HG03342 (cell line): ENCODE data around the gene CLDN15.
"Not testable (repeated sequence)": the region's sequence is repeated elsewhere in the genome, so short reads cannot be mapped to it uniquely, and the experiment has no call there.

Source experiments
- ATAC-seq: cut with Tn5 transposase; IDR thresholded peaks from one replicate; pipeline ENCODE4 v1.9.1; 2021; ENCODE audit warnings: mild to moderate bottlenecking, moderate library complexity; ENCODE audit not compliant: unreplicated experiment

The CLDN15 gene

GRCh38 chr7:101200862-101201599, 36.6 kb downstream of the CLDN15 start, which contains the start of gene MOGAT3:
MOGAT3 (minus strand) TSS chr7:101201036; CDS start chr7:101200854, 182 bp downstream.
- ATAC-seq: no peak

DNA sequence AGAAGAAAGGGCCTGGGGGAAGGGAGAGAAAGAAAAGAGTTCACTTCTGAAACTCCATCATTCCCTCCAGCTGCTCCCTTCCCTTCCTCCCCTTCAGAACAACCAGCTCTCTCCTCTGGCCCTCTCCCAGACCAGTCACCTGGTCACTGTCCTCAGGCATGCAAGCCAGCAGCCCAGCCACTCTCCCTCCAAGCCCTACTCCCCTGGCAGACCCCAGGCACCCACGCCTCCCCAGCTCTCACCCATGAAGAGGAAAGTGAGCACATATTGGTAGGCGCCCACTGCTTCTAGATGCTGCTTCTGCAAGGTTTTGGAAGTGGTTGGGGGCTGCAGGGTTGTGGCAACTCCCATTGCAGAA, 37.1 kb downstream of the CLDN15 start:
- no peak for ATAC-seq

- ATAC-seq: not testable (repeated sequence)
Measured at GRCh38 chr7:101199522-101199921, 38.1 kb downstream of the CLDN15 start.

- no peak for ATAC-seq
Measured at GRCh38 chr7:101198476-101198875, 39.1 kb downstream of the CLDN15 start.

DNA sequence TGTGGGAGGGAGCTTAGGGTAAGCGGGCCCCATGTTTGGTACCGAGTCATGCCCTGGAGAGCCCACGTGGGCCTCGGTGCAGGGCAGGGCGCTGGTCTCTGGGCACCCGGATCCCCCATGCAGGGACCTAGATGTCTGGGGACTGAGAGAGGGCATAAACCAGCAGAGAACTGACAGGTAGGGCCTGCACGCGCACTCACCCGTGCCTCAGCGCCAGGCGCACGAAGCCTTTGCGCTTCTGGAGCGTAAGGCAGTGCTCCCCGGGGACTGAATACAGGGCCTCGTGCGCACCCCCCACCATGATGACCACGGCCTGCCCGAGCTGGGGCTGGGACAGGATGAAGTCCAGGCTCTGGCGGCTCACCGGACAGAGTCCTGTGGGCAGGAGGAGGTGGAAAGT, 39.6 kb downstream of the CLDN15 start:
- ATAC-seq: no peak

- no peak for ATAC-seq
Measured at GRCh38 chr7:101195884-101196283, 41.7 kb downstream of the CLDN15 start.

DNA sequence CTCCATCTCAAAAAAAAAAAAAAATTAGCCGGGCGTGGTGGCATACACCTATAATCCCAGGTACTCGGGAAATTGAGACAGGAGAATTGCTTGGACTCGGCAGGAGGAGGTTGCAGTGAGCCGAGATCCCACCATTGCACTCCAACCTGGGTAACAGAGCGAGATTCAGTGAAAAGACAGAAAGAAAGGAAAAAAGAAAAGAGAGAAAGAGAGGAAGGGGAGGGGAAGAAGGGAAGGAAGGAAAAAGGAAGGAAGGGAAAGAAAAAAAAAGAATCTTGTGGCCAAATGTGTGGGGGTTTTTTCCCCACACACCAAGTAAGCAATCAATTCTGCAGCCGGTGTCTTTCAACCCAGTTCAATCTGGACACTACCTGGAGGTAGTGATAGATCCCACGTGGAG, 48.5 kb downstream of the CLDN15 start:
- no peak for ATAC-seq

GRCh38 chr7:101186844-101187428, 50.7 kb downstream of the CLDN15 start:
- ATAC-seq: no peak

DNA sequence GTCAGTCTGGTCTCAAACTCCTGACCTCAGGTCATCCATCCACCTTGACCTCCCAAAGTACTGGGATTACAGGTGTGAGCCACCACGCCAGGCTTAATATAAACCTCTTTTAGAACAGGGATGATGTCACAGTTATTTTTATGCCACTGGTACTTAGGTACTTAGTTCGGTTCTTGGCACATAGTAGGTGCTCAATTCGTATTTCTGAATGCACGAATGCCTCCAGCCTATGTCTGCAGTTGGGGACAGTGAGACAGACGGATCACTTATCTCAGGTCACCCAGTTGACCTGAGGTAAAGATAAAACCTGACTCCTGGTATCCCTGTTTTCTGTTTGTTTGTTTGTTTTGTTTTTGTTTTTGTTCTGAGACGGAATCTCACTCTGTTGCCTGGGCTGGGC, 51.4 kb downstream of the CLDN15 start:
- no peak for ATAC-seq

DNA sequence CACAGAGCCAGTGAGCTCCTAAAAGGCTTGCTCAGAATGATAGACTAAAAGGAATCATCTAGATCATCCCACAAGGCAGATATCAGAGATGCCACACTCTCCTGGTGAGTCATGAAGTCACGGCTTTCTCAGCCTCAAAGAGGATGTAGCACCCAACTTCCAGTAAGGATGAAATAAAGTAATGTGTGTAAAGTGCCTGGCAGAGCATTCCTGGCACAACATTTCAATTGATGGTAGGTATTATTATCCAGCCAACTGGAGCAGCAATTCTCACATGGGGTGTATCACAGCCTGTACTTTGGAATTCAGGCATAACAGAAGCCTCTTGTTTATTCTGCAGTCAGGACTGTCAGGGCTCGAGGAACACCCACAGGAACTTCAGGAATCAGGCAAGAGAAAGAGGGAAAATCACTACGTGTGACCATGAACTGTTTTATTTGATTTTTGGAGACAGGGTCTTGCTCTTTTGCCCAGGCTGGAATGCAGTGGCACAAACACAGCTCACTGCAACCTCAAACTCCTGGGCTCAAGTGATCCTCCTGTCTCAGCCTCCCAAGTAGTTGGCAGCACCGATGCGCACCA, 52.3 kb downstream of the CLDN15 start:
- no peak for ATAC-seq
